Kidney capillary endothelial cell (primary cell): Measurements from ENCODE around the gene GAS7.

Experiments used
- DNase-seq: peaks from one replicate; pipeline ENCODE4 v3.0.0-alpha.2; 2018; ENCODE audit warnings: low spot score

The GAS7 gene

GRCh38 chr17:9913476-9913875 lies 284.9 kb downstream of the GAS7 start:
- no peak for DNase-seq

GRCh38 chr17:9912121-9913099 lies 286.0 kb downstream of the GAS7 start:
- DNase-seq, result no peak

GRCh38 chr17:9911089-9911488 lies 287.3 kb downstream of the GAS7 start:
- DNase-seq, result no peak

GRCh38 chr17:9908649-9909042 lies 289.8 kb downstream of the GAS7 start:
- no peak for DNase-seq

GRCh38 chr17:9907883-9908648 lies 290.3 kb downstream of the GAS7 start:
- DNase-seq, result no peak

GRCh38 chr17:9907131-9907530 lies 291.3 kb downstream of the GAS7 start:
- no peak for DNase-seq

- no peak for DNase-seq
These were observed 291.8 kb downstream of the GAS7 start for GRCh38 chr17:9906616-9907015.

GRCh38 chr17:9905902-9906301 lies 292.5 kb downstream of the GAS7 start:
- DNase-seq, result peak; percentile 8

- no peak for DNase-seq
These were observed 293.4 kb downstream of the GAS7 start, which contains the start of gene RCVRN for GRCh38 chr17:9905078-9905415. TSS of gene RCVRN (minus strand) at chr17:9905271. CDS start at chr17:9905180, 91 bp downstream.

- no peak for DNase-seq
These were observed 293.9 kb downstream of the GAS7 start for GRCh38 chr17:9904277-9905077.

GRCh38 chr17:9902120-9902519 lies 296.3 kb downstream of the GAS7 start:
- no peak for DNase-seq

- peak; percentile 78 for DNase-seq
These were observed 297.6 kb downstream of the GAS7 start for GRCh38 chr17:9900784-9901183.

- no peak for DNase-seq
These were observed 298.3 kb downstream of the GAS7 start for GRCh38 chr17:9900044-9900594.

- DNase-seq, result no peak
These were observed 298.9 kb downstream of the GAS7 start for GRCh38 chr17:9899280-9900043.

- DNase-seq, result no peak
These were observed 299.6 kb downstream of the GAS7 start for GRCh38 chr17:9898812-9899211.

GRCh38 chr17:9897372-9897968 lies 300.9 kb downstream of the GAS7 start:
- no peak for DNase-seq

GRCh38 chr17:9895923-9896322 lies 302.5 kb downstream of the GAS7 start:
- DNase-seq, result no peak

- DNase-seq, result no peak
These were observed 304.2 kb downstream of the GAS7 start for GRCh38 chr17:9894231-9894630.

GRCh38 chr17:9893411-9894012 lies 304.9 kb downstream of the GAS7 start:
- DNase-seq, result no peak

GRCh38 chr17:9890124-9890523 lies 308.3 kb downstream of the GAS7 start:
- DNase-seq, result no peak
